Measurements from ENCODE around the gene SLC1A3.

DNA sequence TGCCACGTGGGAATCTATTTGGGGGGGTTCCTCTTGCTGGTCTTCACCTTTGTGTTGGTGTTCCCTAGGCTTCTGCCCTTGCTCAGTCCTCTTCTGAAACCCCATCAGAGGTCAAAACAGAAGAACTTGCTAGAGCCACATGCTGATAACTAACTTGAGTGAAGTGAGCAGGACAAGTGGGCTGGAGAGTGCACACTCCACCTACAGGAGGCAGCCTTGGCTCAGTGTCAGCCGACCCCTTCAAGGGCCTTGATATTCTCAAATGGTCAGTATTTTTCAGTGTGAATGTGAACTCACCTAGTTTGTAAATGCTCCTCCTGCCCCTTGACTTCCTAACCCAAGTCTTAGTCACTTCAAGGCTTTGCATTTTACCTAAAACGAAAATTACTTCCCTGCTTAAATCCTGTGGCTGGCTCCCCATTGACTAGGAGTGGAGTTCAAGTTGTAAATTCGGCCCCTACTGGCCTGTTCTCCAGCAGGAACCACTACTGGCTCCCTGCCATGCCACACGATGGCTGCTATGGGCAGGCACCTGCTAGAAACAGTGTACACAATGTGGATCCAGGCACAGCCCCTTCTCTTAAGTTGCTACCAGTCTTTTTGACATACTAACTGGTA lies 3.6 kb upstream of the SLC1A3 start:
- TF ChIP-seq POLR2A (IDR thresholded peaks at IDR 0.05; ENCODE audit: low read depth, low read length) (no peak), SMC3 (IDR thresholded peaks at IDR 0.05; ENCODE audit: low read depth, low read length) (no peak), BHLHE40 (IDR thresholded peaks at IDR 0.05; ENCODE audit: low read depth, low read length) (no peak)
- TF ChIP-seq, protein P1, sequence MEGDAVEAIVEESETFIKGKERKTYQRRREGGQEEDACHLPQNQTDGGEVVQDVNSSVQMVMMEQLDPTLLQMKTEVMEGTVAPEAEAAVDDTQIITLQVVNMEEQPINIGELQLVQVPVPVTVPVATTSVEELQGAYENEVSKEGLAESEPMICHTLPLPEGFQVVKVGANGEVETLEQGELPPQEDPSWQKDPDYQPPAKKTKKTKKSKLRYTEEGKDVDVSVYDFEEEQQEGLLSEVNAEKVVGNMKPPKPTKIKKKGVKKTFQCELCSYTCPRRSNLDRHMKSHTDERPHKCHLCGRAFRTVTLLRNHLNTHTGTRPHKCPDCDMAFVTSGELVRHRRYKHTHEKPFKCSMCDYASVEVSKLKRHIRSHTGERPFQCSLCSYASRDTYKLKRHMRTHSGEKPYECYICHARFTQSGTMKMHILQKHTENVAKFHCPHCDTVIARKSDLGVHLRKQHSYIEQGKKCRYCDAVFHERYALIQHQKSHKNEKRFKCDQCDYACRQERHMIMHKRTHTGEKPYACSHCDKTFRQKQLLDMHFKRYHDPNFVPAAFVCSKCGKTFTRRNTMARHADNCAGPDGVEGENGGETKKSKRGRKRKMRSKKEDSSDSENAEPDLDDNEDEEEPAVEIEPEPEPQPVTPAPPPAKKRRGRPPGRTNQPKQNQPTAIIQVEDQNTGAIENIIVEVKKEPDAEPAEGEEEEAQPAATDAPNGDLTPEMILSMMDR (conservative IDR thresholded peaks at IDR 0.05; ENCODE audit: low read depth, low read length) = no peak
